NOMO-1 (cell line): ENCODE data around the gene PODXL2.
"Not testable (repeated sequence)": the region's sequence is repeated elsewhere in the genome, so short reads cannot be mapped to it uniquely, and the experiment has no call there.

Source experiments
- DNase-seq, 2 experiments: peaks; one replicate each; lab custom pipeline; 2025; ENCODE audit not compliant: unreplicated experiment in 2 of 2; lab: John Stamatoyannopoulos, UW

PODXL2 gene

DNA sequence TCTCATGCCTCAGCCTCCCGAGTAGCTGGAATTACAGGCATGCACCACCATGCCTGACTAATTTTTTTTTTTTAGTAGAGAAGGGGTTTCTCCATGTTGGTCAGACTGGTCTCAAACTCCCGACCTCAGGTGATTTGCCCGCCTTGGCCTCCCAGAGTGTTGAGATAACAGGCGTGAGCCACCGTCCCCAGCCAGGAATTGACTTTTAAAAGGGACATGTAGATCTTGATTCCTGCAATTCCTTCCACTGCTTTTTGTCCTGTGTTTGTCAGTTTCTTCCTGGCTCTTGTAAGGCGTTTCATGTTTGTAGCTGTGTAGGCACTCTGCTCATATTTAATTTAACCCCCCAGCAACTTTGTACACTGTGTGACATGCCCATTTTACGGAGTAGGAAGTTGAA, 23.4 kb upstream of the PODXL2 start:
- not testable (repeated sequence) for DNase-seq

- no peak for DNase-seq
Measured at GRCh38 chr3:127606086-127606805, 22.7 kb upstream of the PODXL2 start.

- no peak for DNase-seq
Measured at GRCh38 chr3:127606981-127607595, 21.9 kb upstream of the PODXL2 start.

- DNase-seq, result no peak
Measured at GRCh38 chr3:127607675-127608361, 21.2 kb upstream of the PODXL2 start.

DNA sequence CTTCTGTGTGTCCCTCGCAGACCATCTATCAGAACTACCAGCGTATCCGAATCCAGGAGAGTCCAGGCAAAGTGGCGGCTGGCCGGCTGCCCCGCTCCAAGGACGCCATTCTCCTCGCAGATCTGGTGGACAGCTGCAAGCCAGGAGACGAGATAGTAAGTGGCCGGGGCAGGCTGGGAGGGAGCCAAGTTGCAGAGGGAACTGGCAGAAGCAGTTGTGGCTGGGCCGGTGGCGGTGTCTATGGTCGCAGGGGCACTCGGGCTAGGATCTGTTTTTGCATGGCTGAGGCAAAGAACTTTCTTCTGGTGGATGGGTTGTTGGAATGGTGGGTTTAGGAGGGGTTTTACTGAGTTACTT, 20.6 kb upstream of the PODXL2 start:
- no peak for DNase-seq

GRCh38 chr3:127610105-127610504, 18.9 kb upstream of the PODXL2 start:
- DNase-seq, result no peak

DNA sequence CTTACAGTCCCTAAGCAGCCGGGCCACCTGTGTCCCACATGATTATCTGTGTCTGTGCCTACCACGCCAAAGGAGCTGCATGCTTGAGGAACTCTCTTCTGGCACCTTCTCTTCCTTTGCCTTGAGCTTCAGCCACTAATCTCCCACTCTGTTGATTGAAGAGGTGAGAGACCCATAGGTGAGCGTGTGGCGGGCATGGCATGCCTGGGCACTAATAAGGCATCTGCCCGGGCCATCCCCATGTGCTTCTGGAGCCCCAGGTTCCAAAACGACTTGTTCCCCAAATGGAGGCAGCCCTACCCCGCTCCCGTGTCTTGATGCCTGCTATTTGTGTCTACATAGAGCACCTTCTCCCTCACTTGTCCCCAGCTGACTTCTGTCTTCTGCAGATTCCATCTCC, 17.7 kb upstream of the PODXL2 start:
- DNase-seq, result no peak

DNA sequence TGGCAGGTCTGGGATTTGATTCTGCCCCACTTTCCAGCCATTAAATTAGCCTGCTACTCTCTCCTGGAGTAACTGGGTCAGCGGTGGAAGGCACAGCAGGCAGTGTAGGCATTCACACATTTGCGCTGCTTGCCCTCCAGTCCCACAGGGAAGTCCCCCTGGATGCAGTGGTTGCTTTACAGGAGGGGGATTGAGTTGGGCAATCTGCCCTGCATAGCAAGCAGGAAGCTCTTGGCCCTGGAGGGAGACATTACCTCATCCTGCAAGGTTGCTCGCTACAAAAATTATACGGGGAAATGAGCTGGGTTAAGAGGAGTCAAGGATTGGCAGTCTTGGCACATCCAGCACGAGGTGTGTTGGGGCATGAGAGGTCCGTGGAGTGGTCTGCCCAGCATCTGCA, 16.0 kb upstream of the PODXL2 start:
- no peak for DNase-seq

- DNase-seq, result no peak
Measured at GRCh38 chr3:127613406-127613805, 15.6 kb upstream of the PODXL2 start.

DNA sequence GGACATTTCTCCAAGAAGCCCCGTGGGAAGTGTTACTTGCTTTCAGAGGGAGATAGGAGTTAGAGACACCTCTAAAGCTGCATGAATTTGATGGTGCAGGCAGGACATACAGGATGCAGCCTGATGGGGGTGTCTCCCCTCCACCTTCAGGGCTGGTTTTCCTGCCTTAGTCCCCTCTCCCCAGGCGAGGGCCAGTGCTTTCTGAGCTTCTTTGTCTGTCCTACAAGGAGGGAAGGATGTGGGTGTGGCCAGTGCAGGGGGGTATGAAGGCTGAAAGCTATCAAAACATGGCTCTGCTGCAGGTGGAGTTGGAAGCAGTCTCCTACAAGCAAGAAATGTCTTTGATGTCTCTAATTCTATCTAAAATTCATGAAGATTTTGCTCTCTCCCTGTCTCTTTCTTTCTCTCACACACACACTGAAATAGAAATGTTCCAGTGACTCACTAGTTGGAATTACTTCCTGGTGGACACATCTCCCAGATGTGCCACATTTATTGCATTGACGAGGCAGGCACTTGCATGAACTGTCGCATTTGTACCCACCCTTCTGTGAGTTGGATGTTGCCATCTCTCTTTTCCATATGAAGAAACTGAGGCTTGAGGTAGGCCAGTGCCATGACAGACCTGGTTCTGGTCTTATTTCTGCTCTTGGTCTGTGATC, 13.9 kb upstream of the PODXL2 start:
- no peak for DNase-seq

- DNase-seq, result no peak
Measured at GRCh38 chr3:127615631-127616305, 13.2 kb upstream of the PODXL2 start.

- no peak for DNase-seq
Measured at GRCh38 chr3:127616836-127617605, 12.0 kb upstream of the PODXL2 start.

DNA sequence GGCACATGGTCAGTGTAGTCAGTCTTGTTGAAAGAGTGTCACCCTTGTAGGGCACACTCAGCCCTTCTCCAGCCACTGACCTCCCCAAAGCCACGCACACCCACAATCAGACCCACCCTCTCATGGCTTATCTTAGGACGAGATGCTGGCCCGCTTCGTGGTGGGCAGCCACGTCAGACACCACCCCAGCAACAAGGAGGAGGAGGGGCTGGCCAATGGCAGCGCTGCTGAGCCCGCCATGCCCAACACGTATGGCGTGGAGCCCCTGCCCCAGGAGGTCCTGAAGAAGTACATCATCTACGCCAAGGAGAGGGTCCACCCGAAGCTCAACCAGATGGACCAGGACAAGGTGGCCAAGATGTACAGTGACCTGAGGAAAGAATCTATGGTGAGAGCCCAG, 10.1 kb upstream of the PODXL2 start:
- DNase-seq, result no peak

DNA sequence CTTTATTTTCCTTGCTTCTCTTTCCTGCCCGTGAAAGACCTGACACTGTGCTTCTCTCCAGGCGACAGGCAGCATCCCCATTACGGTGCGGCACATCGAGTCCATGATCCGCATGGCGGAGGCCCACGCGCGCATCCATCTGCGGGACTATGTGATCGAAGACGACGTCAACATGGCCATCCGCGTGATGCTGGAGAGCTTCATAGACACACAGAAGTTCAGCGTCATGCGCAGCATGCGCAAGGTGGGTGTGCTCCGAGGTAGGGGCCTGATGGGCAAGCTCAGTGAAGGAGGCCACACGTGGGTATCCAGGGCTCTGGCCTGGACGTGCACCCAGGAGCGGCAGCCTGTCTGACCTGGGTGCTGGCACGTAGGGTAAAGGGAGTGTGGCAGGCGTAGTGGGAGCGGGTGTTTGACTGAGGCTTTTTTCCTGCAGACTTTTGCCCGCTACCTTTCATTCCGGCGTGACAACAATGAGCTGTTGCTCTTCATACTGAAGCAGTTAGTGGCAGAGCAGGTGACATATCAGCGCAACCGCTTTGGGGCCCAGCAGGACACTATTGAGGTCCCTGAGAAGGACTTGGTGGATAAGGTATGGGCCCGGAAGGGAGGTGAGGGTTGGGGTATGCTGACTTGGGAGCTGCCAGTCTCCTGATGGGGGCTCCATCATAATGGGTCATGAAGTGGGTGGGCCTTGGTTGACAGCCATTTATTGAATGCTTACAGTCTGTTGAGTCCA, 8.2 kb upstream of the PODXL2 start:
- no peak for DNase-seq

GRCh38 chr3:127622031-127622430, 7.0 kb upstream of the PODXL2 start:
- no peak for DNase-seq

DNA sequence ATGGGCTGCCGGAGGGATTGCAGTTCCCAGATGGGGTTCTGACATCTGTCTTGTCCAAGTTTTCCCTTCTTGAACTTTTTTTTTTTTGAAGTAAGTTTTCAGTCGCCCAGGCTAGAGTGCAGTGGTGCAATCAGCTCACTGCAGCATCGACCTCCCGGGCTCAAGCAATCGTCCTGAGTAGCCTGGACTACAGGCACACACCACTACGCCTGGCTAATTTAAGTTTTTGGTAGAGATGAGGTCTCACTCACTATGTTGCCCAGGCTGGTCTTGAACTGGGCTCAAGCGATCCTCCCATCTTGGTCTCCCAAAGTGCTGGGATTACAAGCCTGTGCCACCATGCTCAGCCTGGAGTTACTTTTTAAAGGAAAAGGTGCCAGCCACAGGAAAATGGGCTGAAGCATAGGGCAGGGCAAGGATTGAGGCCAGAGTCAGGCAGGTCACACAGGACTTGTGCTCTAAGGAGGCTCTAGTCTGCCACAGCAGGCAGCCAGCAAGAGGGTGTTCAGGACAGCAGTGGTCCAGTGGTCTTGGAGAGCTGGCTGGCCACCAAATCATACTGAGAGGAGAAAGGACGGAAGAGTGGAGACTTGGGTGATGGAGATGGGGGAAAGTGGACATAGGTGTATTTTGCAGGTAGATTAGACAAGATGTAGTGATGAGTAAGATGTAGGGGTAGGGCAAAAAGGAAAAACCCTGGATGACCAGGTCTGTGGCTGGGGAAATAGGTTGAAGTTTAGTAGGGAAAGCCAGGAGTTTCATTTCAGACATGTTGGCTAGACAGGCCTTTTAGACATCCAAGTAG, 6.0 kb upstream of the PODXL2 start:
- no peak for DNase-seq

GRCh38 chr3:127624063-127624462, 4.9 kb upstream of the PODXL2 start:
- no peak for DNase-seq

DNA sequence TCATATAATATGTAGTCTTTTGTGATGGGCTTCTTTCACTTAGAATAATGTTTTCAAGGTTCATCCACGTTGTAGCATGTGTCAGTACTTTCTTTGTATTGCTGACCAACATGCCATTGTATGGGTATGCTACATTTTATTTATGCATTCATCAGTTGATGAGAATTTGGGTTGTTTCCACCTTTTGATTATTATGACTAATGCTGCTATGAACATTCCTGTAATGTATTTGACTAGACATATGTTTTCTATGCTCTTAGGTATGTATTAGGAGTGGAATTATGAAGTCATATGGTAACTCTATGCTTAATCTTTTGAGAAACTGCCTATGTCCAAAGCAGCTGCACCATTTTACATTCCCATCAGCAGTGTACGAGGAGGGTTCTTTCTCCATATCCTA, 3.2 kb upstream of the PODXL2 start:
- DNase-seq, result no peak

- no peak for DNase-seq
Measured at GRCh38 chr3:127628426-127628787, 578 bp upstream of the PODXL2 start.
